Natural killer cell (primary cell): ENCODE measurements around the gene TMEM151A. TPM values are rescaled to one million over a fixed set of nuclear protein-coding genes. Genes with fewer than 3 reads are reported as not detected.

Source experiments
- ATAC-seq, 3 donors: fragments of 150-1000 bp in 2 of 3; fragments of 200-7000 bp in 1 of 3; cut with Tn5 transposase; 1 replicate in 1 of 3; 2 replicates in 2 of 3; pipeline ENCODE4 v1.10.0; 2021; ENCODE audit warnings: mild to moderate bottlenecking in 2 of 3, moderate library complexity in 2 of 3
- DNase-seq, 2 donors: peaks; one replicate each; pipeline versions ENCODE4 v3.0.0 to v3.0.0-alpha.2; 2013 to 2021; ENCODE audit warnings: mixed read lengths in 1 of 2
- H3K27ac ChIP-seq: one replicate; pipeline ENCODE4 v1.5.1; 2013; ENCODE audit warnings: mild to moderate bottlenecking, low read length
- H3K27me3 ChIP-seq: one replicate; pipeline ENCODE4 v1.6.1; 2013; ENCODE audit warnings: low read length; ENCODE audit not compliant: control insufficient read depth, insufficient read depth
- H3K36me3 ChIP-seq: one replicate; pipeline ENCODE4 v1.6.1; 2013; ENCODE audit warnings: low read length; ENCODE audit not compliant: control insufficient read depth, insufficient read depth
- H3K4me1 ChIP-seq: one replicate; pipeline ENCODE4 v1.6.1; 2013; ENCODE audit warnings: low read length; ENCODE audit not compliant: control insufficient read depth, insufficient read depth
- H3K4me3 ChIP-seq: one replicate; pipeline ENCODE4 v1.5.1; 2013; ENCODE audit warnings: low read length
- H3K9me3 ChIP-seq: one replicate; pipeline ENCODE4 v1.6.1; 2013; ENCODE audit warnings: low read length; ENCODE audit not compliant: control insufficient read depth, insufficient read depth
- H3K27ac Mint-ChIP-seq, 2 donors: one replicate each; pipeline ENCODE4 v1.8.0; 2022; ENCODE audit warnings: mild to moderate bottlenecking in 2 of 2, mixed read lengths in 2 of 2, moderate library complexity in 1 of 2
- H3K27me3 Mint-ChIP-seq, 2 donors: one replicate each; pipeline ENCODE4 v1.8.0; 2022; ENCODE audit warnings: low read depth in 2 of 2, mixed read lengths in 2 of 2
- H3K36me3 Mint-ChIP-seq: one replicate; pipeline ENCODE4 v1.8.0; 2022; ENCODE audit warnings: mixed read lengths
- H3K4me1 Mint-ChIP-seq, 2 donors: one replicate each; pipeline ENCODE4 v1.8.0; 2022; ENCODE audit warnings: mixed read lengths in 2 of 2
- H3K4me3 Mint-ChIP-seq: one replicate; pipeline ENCODE4 v1.8.0; 2022; ENCODE audit warnings: mild to moderate bottlenecking, moderate library complexity, mixed read lengths
- H3K9me3 Mint-ChIP-seq, 2 donors: one replicate each; pipeline ENCODE4 v1.8.0; 2022; ENCODE audit warnings: mixed read lengths in 2 of 2
- CTCF ChIP-seq: fragments of 200-600 bp; IDR thresholded peaks from one replicate; pipeline ENCODE4 v1.8.0; 2022; ENCODE audit warnings: antibody characterized with exemption
- WGBS: methylation state at CpG from one replicate; pipeline ENCODE4 v1.1.7; 2013; ENCODE audit warnings: missing lambda C conversion rate; ENCODE audit not compliant: insufficient coverage; 5-methylcytosine and 5-hydroxymethylcytosine counted together
- intact Hi-C: fragments of 100-400 bp; cut with micrococcal nuclease; formaldehyde crosslinking; loops from one replicate; pipeline ENCODE4 v1.14.2; 2022
- total RNA-seq, 4 donors: library from RNA; stranded (reverse); fragments of 120-200 nt in 1 of 4; gene quantifications; one replicate each; pipeline versions ENCODE4 v1.2.3 to v1.2.4, GENCODE V29; 2013 to 2022

TMEM151A gene
- total RNA-seq, 3 donors from 2014 or later (not counting 1 experiment from before 2014, with no cell fraction given): not detected

DNA sequence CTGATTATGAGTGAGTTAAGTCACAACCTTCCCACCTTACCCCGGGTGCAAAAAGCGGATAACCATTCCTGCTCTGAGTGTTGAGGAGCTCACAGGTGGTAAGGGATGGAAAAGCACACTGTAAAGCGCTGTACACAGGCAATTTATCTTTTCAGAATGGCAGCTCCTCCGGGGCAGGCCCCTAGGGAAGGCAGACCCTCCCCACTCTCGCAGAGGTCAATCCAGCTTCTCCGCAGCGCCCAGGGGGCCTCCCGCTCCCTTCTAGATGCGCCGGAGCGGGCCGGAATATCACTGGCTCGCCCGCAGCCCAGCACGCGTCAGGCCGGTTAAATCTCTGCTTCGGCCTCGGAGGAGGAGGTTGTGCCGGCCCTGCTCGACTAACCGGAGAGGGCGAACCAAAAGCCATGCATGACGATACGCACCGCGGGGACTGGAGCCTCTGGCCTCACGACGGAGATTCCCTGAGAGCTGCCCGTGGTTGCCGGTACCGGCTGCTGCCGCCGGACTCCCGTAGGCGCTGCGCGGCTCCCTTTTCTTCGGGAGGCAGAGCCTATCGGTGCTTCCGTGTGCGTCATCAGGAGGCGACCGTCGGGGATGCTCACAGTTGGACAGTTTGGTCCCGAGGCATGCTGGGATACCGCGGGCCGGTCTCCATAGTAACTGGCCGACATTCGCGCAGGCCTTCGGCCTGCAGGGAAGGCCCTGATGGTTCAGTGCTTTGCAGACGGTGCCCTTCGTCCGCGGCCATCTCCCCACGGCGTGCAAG is 53.0 kb downstream of the TMEM151A start, which contains the start of gene BRMS1:
Gene BRMS1 (minus strand): TSS at position 555 of the 766 bp plus-strand sequence. CDS start 2,870 bp downstream, outside the sequence.
- Mint-ChIP-seq H3K36me3 (no peaks in the 10 kb centered on the region), H3K27me3 (peaks cover 0 to 7% of the 10 kb centered on the region in 2 donors), H3K4me3 (peak within 1 kb of the TSS; percentile 98), H3K9me3 (no peaks in the 10 kb centered on the region), H3K4me1 (peaks cover 36 to 45% of the 10 kb centered on the region in 2 donors), H3K27ac (peak within 1 kb of the TSS; percentile 96)
- intact Hi-C loops: loop anchor here (1.0 to 10.0 kb wide), 3 partner anchors 32 to 1260 kb away; partner anchors contain the start of genes CDCA5, RCE1 and ZFPL1
- DNase-seq: peak; percentile 95 to 98
- H3K4me1 ChIP-seq: peaks cover 46% of the 10 kb centered on the region
- H3K9me3 ChIP-seq: no peaks in the 10 kb centered on the region
- H3K27ac ChIP-seq: peak within 1 kb of the TSS; percentile 86
- WGBS: under 1% methylated on average over 58 of the region's 59 CpGs
- no peaks in the 10 kb centered on the region for H3K27me3 ChIP-seq
- no peak for TF ChIP-seq CTCF
- peaks cover 24% of the 10 kb centered on the region for H3K36me3 ChIP-seq
- peak within 1 kb of the TSS; percentile 91 for H3K4me3 ChIP-seq
- peak; percentile 88 to 95 (median 91) for ATAC-seq

DNA sequence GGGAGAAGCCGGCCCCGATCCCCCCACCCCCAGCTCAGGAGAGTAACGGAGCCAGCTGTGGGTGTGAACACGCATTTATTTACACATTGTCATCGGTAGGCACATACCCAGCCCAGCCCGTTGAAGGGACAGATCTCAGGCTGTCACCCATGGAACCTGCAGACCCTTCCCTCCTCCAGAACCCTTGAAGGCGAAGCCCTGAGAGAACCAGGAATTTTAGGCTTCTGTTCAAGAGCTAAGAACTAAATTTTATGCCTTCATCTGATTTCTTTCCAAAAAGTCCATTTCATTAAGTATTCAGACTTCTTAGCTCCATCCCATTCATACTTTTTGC is 53.6 kb downstream of the TMEM151A start:
- no peak for TF ChIP-seq CTCF
- Histone ChIP-seq H3K27ac (peak overlapping the region; percentile 86), H3K4me3 (peak overlapping the region; percentile 91), H3K36me3 (peaks cover 19% of the 10 kb centered on the region), H3K27me3 (no peaks in the 10 kb centered on the region), H3K9me3 (no peaks in the 10 kb centered on the region), H3K4me1 (peaks cover 46% of the 10 kb centered on the region)
- ATAC-seq (peak; percentile 16 to 22 (median 20)), DNase-seq (no peak)
- Mint-ChIP-seq H3K9me3 (no peaks in the 10 kb centered on the region), H3K4me1 (peaks cover 36 to 45% of the 10 kb centered on the region in 2 donors), H3K27me3 (peaks cover 0 to 7% of the 10 kb centered on the region in 2 donors), H3K27ac (peak overlapping the region; percentile 96), H3K36me3 (no peaks in the 10 kb centered on the region), H3K4me3 (peak overlapping the region; percentile 98)
- WGBS: 14% methylated on average over 7 of the region's 7 CpGs
- intact Hi-C loops: loop anchor here (1.0 to 10.0 kb wide), 3 partner anchors 33 to 1260 kb away; partner anchors contain the start of genes CDCA5, RCE1 and ZFPL1

Other genes starting within 250 kb of the TMEM151A start
- not detected for gene GAL3ST3, start 242.7 kb upstream of the TMEM151A start, total RNA-seq
- gene SF3B2, start 239.5 kb upstream of the TMEM151A start, total RNA-seq: 100 to 1,000 TPM; 249 to 269 (median 253) TPM
- gene PACS1, start 221.6 kb upstream of the TMEM151A start, total RNA-seq: 100 to 1,000 TPM; 176 to 204 (median 186) TPM
- gene KLC2, start 34.2 kb upstream of the TMEM151A start, total RNA-seq: 10 to 100 TPM; 22.9 to 32.0 (median 27.6) TPM
- gene RAB1B, start 23.3 kb upstream of the TMEM151A start, total RNA-seq: 100 to 1,000 TPM; 116 to 144 (median 132) TPM
- 1 to 10 TPM; 6.3 to 8.8 (median 7.1) TPM for gene CNIH2, start 13.7 kb upstream of the TMEM151A start, total RNA-seq
- gene YIF1A, start 2.8 kb upstream of the TMEM151A start, total RNA-seq: 10 to 100 TPM; 21.9 to 28.5 (median 23.6) TPM
- gene CD248, start 25.1 kb downstream of the TMEM151A start, total RNA-seq: under 1 TPM; 0.23 to 0.40 (median 0.32) TPM
- gene RIN1, start 44.5 kb downstream of the TMEM151A start, total RNA-seq: 1 to 10 TPM; 1.3 to 7.9 (median 2.5) TPM
- gene BRMS1, start 53.2 kb downstream of the TMEM151A start, total RNA-seq: 10 to 100 TPM; 48.1 to 55.6 (median 48.2) TPM
- 1 to 10 TPM; 2.0 to 4.2 (median 2.5) TPM for gene B4GAT1, start 55.7 kb downstream of the TMEM151A start, total RNA-seq
- 1 to 10 TPM; 1.5 to 1.8 (median 1.6) TPM for gene SLC29A2, start 79.9 kb downstream of the TMEM151A start, total RNA-seq
- gene NPAS4, start 129.1 kb downstream of the TMEM151A start, total RNA-seq: not detected
- 10 to 100 TPM; 20.7 to 24.2 (median 23.9) TPM for gene MRPL11, start 147.0 kb downstream of the TMEM151A start, total RNA-seq
- 1 to 10 TPM; 5.3 to 6.3 (median 5.6) TPM for gene PELI3, start 175.0 kb downstream of the TMEM151A start, total RNA-seq
- gene DPP3, start 188.5 kb downstream of the TMEM151A start, total RNA-seq: 10 to 100 TPM; 37.4 to 42.9 (median 38.6) TPM
- 10 to 100 TPM; 12.5 to 22.5 (median 18.1) TPM for gene BBS1, start 218.7 kb downstream of the TMEM151A start, total RNA-seq